ENCODE data around the gene NOS3. TPM values are rescaled to one million over a fixed set of nuclear protein-coding genes. Genes with fewer than 3 reads are reported as not detected.
A peak's percentile ranks its signal among the peaks of the same experiment; 100 is the strongest.

The NOS3 gene
- total and polyA plus RNA-seq, 11 donors: 8.9 to 49.4 (median 17.3) TPM

GRCh38 chr7:150949971-150950491 lies 40.8 kb upstream of the NOS3 start:
- DNase-seq (peak; percentile 5 to 38 (median 19)), ATAC-seq (no peak)
- H3K36me3 ChIP-seq: peaks cover 0 to 13% (median 0%) of the 10 kb centered on the region in 9 donors
- H3K9me3 ChIP-seq: no peaks in the 10 kb centered on the region
- WGBS, 4 donors: 78 to 85% (median 80%) methylated on average over 6 to 16 of the region's 16 CpGs
- H3K27me3 ChIP-seq: peaks cover 0 to 16% (median 0%) of the 10 kb centered on the region in 9 donors
- intact Hi-C loops (cut with DNase I): loop anchor here in 2 of 10 donors (10.0 kb wide), 1 partner anchor 45 kb away; no protein-coding TSS in a partner anchor
- no peak overlapping the region for H3K4me3 ChIP-seq
- TF ChIP-seq POLR2A (IDR thresholded peaks at IDR 0.05) (no peak), CTCF (IDR thresholded peaks at IDR 0.05) (no peak)
- peaks cover 0 to 59% (median 8%) of the 10 kb centered on the region in 12 donors for H3K4me1 ChIP-seq
- H3K27ac ChIP-seq: peak overlapping the region in 1 of 12 donors; percentile 31

- no peaks in the 10 kb centered on the region for H3K9me3 ChIP-seq
- 93 to 95% (median 94%) methylated on average over 23 to 27 of the region's 27 CpGs for WGBS, 4 donors
- ATAC-seq (no peak), DNase-seq (peak in 4 of 5 donors; percentile 4 to 54 (median 18))
- peak overlapping the region in 1 of 12 donors; percentile 31 for H3K27ac ChIP-seq
- peaks cover 0 to 22% (median 0%) of the 10 kb centered on the region in 9 donors for H3K27me3 ChIP-seq
- H3K36me3 ChIP-seq: peaks cover 0 to 13% (median 0%) of the 10 kb centered on the region in 9 donors
- H3K4me3 ChIP-seq: no peak overlapping the region
- intact Hi-C loops (cut with DNase I): loop anchor here in 2 of 10 donors (10.0 kb wide), 1 partner anchor 46 kb away; no protein-coding TSS in a partner anchor
- TF ChIP-seq POLR2A (IDR thresholded peaks at IDR 0.05) (no peak), CTCF (IDR thresholded peaks at IDR 0.05) (no peak)
- H3K4me1 ChIP-seq: peaks cover 0 to 59% (median 10%) of the 10 kb centered on the region in 12 donors
Measured at GRCh38 chr7:150950496-150951180, 40.2 kb upstream of the NOS3 start.

DNA sequence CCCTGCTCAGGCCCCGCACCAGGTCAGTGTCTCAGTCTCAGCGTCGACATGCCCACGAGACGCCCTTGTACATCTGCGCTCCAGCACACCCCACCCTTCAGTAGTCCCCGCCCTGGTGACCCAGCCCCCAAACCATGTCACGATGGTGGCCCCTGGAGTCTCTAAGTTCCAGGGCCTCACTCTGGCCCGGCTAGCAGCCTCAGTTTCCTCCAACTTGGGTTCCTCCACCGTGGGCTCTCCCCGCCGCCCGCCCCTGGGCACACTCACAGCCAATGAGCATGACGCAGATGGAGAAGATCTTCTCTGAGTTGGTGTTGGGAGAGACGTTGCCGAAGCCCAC lies 39.7 kb upstream of the NOS3 start:
- intact Hi-C loops (cut with DNase I): loop anchor here in 2 of 10 donors (10.0 kb wide), 1 partner anchor 46 kb away; no protein-coding TSS in a partner anchor
- 89 to 94% (median 93%) methylated on average over 9 to 16 of the region's 16 CpGs for WGBS, 4 donors
- ATAC-seq (no peak), DNase-seq (peak in 2 of 5 donors; percentile 5 to 19)
- Histone ChIP-seq H3K4me1 (peaks cover 0 to 60% (median 12%) of the 10 kb centered on the region in 12 donors), H3K27ac (peak overlapping the region in 1 of 12 donors; percentile 5), H3K27me3 (peaks cover 0 to 22% (median 0%) of the 10 kb centered on the region in 9 donors), H3K36me3 (peaks cover 0 to 13% (median 0%) of the 10 kb centered on the region in 9 donors), H3K4me3 (no peak overlapping the region), H3K9me3 (no peaks in the 10 kb centered on the region)
- no peak for TF ChIP-seq POLR2A (IDR thresholded peaks at IDR 0.05)
- TF ChIP-seq CTCF (IDR thresholded peaks at IDR 0.05): no peak

DNA sequence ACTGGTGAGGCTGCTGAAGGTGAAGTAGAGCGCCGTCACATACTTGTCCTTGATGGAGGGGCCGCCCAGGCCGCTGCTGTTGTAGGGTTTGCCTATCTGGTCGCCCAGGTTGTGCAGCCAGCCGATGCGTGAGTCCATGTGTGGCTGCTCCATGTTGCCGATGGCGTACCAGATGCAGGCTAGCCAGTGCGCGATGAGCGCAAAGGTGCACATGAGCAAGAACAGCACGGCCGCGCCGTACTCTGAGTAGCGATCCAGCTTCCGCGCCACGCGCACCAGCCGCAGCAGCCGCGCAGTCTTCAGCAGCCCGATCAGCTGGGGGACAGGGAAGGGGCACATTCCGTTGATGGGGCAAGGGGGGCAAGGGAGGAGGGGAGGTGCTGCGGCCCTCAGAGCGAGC lies 39.3 kb upstream of the NOS3 start:
- 92 to 98% (median 95%) methylated on average over 28 of the region's 28 CpGs for WGBS, 4 donors

More for the DNA sequence above, 39.3 kb upstream of the NOS3 start:
- Histone ChIP-seq H3K4me3 (no peak overlapping the region), H3K27me3 (peaks cover 0 to 26% (median 0%) of the 10 kb centered on the region in 9 donors), H3K36me3 (peaks cover 0 to 13% (median 0%) of the 10 kb centered on the region in 9 donors), H3K4me1 (peaks cover 0 to 60% (median 14%) of the 10 kb centered on the region in 12 donors), H3K27ac (peak overlapping the region in 1 of 12 donors; percentile 92), H3K9me3 (no peaks in the 10 kb centered on the region)
- intact Hi-C loops (cut with DNase I): loop anchor here in 2 of 10 donors (10.0 kb wide), 1 partner anchor 47 kb away; no protein-coding TSS in a partner anchor
- ATAC-seq (no peak), DNase-seq (peak in 4 of 5 donors; percentile 5 to 57 (median 20))
- no peak for TF ChIP-seq POLR2A (IDR thresholded peaks at IDR 0.05)
- no peak for TF ChIP-seq CTCF (IDR thresholded peaks at IDR 0.05)
